NCI-H2196 treated with DMSO at 0.1 percent for 48 hours (cell line): ENCODE data around the gene BORCS6.
"Not testable (repeated sequence)": the region's sequence is repeated elsewhere in the genome, so short reads cannot be mapped to it uniquely, and the experiment has no call there.

ENCODE experiments used
- DNase-seq: peaks from one replicate; lab custom pipeline; 2025; ENCODE audit not compliant: unreplicated experiment; lab: John Stamatoyannopoulos, UW

BORCS6 gene

GRCh38 chr17:8189711-8190477 is at the start of gene BORCS6:
Gene BORCS6, minus strand, starts transcription at chr17:8190180. Its CDS starts 40 bp downstream, at chr17:8190140.
- DNase-seq: peak; percentile 77

DNA sequence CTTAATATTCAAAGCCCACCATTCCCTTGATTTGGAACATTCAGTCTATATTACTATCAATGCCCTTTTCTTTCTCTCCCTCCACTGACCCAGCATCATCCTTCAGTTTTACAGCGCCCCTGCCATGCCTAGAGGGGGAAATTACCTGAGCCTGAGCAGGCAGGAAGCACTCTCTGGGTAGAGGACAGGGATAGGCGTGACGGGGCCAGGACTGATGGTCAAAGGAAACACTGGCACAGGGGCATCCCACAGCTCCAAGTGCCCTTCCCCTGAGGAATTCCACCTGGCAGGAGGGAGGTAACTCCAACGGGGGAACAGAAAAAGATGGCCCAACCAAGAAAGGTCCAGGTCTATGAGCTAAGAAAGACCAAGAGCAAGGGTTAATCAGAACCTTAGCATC is 47.9 kb upstream of the BORCS6 start:
- no peak for DNase-seq

DNA sequence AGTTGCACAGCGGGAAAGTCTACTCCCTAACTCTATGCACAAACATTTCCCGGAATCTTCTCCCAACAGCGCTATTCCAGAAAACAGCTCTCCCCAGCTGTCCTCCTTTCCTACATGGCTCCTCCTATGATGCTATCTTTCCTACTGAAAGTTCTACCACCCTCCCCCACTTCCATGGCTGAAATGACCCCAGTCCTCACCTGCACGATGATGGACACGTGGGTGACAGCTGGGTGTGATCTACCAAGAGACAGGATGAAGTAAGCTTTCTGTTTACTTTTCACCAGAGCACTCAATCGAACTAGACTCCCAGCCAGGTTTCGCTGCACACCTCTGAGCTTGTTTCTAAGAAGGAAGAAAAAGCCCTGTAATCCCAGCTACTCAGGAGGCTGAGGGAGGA is 47.2 kb upstream of the BORCS6 start:
- DNase-seq: peak; percentile 33

DNA sequence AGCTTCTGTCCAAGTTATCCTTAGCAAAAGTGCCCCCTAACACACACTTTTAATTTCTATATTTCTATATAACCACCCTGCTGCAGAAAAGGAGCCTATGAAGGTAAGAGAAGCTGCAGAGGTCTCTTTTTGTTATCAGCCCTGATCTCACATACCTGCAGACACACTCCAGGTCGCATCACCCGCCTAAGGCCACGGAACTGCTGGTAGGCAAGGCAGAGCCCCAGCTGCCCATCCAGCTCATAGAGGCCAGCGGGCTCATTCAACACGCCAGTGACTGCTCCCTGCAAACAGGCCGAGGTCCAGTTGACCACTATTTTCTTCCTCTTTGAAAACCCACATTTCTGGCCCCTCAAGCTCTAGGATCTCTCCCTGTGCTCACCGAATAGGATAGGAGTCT is 45.7 kb upstream of the BORCS6 start:
- no peak for DNase-seq

- no peak for DNase-seq
Observed at GRCh38 chr17:8234361-8235270, 44.6 kb upstream of the BORCS6 start.

- DNase-seq: no peak
Observed at GRCh38 chr17:8231701-8232100, 41.7 kb upstream of the BORCS6 start.

DNA sequence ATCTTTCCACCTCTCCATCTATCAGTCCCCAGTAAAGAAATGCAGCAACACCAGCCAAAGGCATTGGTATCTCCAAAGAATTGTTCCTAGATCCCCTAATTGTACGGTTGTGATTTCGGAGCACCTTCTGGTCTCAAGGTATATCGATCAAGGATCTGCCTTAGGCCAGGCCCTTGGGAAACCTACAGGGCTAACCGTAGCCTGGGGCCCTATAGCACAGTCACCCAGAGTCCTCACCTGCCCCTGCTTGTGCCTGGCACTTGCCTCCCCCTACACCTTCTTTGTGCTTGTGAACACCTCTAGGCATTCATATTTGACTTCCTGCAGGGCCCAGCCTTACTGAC is 37.2 kb upstream of the BORCS6 start:
- no peak for DNase-seq

DNA sequence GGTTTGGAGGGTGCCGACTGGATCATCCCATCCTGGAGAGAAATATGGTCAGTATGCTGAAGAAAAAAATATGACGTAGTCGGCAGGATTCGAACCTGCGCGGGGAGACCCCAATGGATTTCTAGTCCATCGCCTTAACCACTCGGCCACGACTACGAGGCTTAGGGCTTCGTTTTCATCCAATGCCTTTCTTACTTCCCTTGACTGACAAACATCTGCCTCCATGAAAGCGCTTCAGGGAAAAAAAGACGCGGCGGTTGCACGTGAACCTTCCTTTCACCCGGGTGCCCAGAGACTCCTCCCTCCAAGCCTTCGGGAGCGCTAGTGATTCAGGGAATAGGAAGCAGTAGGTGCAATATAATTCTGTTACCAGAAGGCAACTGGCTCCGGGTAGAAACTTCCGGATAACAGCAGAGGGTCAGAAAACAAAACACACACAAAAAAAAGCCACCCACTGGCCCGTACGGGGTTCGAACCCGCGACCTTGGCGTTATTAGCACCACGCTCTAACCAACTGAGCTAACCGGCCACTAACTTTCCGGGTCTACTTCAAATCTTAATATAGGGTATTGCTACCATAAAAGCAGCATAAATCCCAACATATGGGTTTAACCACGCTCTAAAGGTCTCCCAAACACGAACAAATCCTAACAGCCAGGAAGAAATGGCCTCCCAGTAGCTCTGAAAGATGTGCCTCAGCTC is 36.7 kb upstream of the BORCS6 start:
- no peak for DNase-seq

GRCh38 chr17:8225813-8226535 is 36.0 kb upstream of the BORCS6 start:
- DNase-seq: no peak

DNA sequence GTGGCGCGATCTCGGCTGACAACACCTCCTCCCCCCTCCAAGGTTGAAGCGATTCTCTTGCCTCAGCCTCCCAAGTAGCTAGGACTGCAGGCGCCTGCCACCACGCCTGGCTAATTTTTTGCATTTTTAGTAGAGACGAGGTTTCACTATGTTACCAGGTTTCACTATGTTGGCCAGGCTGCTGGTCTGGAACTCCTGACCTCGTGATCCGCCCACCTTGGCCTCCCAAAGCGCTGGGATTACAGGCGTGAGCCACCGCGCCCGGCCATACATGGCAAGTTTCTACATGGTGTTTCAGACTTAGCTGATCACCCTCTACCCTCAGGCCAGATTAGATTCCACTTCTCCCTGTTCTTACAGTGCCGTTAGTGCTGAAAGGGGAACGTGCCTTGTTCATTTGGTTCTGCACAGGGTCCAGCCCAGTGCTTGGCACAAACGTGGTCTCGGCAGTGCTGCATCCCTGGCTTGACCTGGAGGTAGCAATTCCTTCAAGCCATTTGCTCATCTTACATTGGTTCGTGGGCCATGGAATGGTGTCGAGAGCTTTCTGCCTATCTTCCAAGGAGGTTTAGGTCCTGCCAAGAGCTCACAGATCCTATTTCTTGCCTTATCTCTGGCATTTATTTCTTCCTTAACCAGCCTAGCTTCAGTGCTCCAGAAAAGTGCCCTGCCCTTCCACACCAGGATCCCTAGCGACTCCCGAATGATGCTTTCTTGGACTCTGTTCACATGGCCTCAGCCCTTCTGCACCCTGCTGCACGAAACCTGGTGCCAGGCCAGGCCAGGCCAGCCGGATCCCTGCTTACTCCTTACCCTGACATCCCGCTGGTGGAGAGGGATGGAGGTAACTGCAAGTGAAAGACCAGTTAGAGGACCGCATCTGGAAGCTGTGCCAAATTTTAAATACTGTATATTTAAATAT is 35.2 kb upstream of the BORCS6 start:
- DNase-seq: no peak

DNA sequence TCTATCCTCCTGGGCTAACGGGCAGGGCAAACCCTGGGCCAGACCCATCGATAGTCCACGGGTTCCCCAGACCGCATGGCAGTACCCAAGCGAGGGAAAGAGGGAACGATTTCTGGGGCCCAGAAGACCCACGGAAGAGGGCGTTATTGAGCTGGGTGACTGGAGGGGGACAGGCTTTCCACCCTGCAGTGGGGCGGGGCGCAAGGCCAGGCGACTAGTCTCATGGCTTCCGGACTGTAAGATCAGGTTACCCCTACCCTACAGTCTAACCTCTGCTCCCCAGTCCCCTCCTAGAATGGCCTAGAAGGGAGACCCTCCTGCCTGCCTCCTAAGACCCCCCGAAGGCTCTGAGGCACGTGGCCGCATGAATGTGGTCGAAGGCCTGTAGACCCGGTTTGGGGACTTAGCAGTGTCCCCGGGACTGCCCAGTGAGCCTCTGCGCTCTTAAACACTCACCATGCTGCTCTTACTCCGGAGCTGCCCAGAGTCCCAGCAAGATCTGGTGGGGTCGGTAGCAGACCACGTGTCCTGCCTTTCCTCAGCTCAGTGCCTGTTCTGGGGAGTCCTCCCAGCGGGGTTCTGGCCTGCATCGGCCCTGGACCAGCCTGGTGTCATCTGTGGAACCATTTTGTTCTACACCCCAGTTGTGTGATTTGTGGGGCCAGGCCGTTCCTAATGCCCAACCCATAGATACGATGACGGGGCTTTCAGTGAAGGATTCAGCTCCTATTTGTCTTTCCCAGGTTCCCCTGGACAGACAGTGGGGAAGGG is 33.6 kb upstream of the BORCS6 start:
- DNase-seq: peak; percentile 12

- DNase-seq: peak; percentile 56
Observed at GRCh38 chr17:8222630-8223355, 32.8 kb upstream of the BORCS6 start.

- DNase-seq: no peak
Observed at GRCh38 chr17:8222380-8222629, 32.3 kb upstream of the BORCS6 start.

DNA sequence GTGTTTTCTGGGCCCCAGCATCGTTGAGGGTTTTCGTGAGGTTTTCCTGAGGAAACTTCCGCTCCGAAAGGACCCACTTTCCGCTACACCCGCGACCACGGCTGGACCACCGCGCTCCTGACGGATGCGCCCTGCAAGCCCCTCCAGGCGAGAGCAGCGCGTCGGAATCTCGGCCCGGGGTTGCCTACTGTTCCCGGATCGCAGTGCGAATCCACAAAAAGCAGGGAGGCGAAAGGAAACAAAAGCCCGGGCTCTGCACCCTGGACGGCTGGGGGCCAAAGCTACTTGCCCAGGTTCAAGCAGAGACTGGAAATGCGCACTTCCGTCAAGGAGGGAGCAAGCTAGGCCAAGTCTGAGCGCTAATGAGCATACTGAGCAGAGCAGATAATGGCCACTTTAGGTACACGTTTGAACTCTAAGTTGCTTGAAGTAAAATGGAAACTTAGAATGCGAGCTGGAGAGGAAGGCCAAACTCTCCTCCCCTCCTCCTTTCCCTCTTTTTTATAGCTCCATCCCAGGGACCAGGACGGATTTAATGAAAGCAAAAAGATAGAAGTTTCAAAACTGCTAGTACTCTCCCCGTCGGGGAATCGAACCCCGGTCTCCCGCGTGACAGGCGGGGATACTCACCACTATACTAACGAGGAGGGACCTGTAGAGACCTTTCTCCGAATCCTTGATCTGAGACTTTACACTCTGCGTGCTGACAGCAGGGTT is 31.8 kb upstream of the BORCS6 start:
- peak; percentile 20 for DNase-seq

DNA sequence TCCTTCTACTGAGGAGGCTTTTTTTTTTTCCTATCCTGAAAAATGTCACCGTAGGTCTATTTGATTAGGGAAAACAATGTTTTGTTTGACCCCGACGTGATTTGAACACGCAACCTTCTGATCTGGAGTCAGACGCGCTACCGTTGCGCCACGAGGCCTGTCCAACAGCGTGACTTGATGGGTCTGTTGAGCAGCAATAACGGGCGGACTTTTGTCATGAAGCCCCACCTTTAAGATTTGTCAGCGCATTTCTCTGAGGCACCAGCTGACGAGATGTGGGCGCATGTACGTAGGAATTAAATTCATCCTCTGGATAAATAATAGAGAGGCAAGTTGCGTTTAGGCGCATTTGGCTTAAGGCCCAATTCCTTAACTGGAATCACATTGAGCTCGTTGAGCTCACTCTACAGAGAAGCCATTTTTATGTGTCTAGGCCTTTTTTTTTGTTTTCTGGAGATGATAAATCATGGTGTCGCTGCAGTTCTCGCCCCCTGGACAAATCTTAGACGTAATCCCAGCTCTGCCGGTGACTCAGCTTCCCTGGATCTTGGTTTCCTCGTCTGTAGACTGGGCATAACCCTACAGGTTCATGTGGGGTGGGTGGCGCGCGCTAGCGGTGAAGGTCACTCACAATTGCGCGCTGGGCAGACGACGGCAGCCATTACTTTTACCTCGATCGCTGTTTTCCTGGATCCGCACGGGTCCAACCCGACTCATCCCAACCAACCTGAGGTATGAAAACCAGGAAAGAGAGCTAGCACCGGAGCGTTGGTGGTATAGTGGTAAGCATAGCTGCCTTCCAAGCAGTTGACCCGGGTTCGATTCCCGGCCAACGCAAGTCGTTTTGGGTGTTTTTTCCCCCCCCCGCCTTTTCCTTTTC is 31.0 kb upstream of the BORCS6 start:
- DNase-seq: peak; percentile 30

GRCh38 chr17:8214000-8214399 is 24.0 kb upstream of the BORCS6 start:
- not testable (repeated sequence) for DNase-seq
